ENCODE results near the gene ITIH1. TPM values are rescaled to one million over a fixed set of nuclear protein-coding genes. Genes with fewer than 3 reads are reported as not detected.

The ITIH1 gene
- total RNA-seq, 1 experiment from 2014 or later: not detected

DNA sequence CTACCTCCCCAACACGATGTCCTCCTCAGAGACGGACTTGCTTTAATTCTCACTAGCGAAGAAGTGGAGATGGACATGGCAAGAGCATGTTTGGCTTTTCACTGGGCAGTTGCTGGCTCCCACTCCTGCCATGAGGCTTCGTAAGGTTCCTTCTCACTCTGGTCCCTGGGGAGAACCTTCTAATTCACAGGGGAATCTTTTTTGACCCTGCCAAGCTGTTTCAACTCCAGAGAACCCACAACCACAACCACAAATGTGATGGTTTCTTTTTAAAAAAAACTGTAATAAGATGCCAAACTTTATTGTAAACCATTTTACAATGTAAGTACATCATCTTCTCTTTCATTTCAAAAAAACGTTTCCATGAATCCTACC lies 59.1 kb downstream of the ITIH1 start:
- H3K9me3 Mint-ChIP-seq: no peaks in the 10 kb centered on the region
- TF ChIP-seq, protein P1, sequence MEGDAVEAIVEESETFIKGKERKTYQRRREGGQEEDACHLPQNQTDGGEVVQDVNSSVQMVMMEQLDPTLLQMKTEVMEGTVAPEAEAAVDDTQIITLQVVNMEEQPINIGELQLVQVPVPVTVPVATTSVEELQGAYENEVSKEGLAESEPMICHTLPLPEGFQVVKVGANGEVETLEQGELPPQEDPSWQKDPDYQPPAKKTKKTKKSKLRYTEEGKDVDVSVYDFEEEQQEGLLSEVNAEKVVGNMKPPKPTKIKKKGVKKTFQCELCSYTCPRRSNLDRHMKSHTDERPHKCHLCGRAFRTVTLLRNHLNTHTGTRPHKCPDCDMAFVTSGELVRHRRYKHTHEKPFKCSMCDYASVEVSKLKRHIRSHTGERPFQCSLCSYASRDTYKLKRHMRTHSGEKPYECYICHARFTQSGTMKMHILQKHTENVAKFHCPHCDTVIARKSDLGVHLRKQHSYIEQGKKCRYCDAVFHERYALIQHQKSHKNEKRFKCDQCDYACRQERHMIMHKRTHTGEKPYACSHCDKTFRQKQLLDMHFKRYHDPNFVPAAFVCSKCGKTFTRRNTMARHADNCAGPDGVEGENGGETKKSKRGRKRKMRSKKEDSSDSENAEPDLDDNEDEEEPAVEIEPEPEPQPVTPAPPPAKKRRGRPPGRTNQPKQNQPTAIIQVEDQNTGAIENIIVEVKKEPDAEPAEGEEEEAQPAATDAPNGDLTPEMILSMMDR (conservative IDR thresholded peaks at IDR 0.05): no peak
- Histone ChIP-seq H3K18ac (ENCODE audit: insufficient read length, low read depth, low read length) (no peak overlapping the region), H3K27ac (ENCODE audit: insufficient read length, low read depth, low read length) (no peak overlapping the region), H2BK120ac (ENCODE audit: low read depth, low read length, poor library complexity, severe bottlenecking) (no peak overlapping the region), H4K91ac (ENCODE audit: insufficient read length, low read depth, low read length) (no peak overlapping the region), H2AFZ (ENCODE audit: low read length) (no peak overlapping the region), H3K23ac (ENCODE audit: insufficient read length, low read depth, low read length) (no peak overlapping the region), H3K4me1 (ENCODE audit: insufficient read depth, low read length) (no peaks in the 10 kb centered on the region), H2BK5ac (ENCODE audit: insufficient read length, low read length) (no peak overlapping the region), H3K79me1 (ENCODE audit: insufficient read depth, low read depth, low read length, poor library complexity, severe bottlenecking) (no peaks in the 10 kb centered on the region), H3K4ac (ENCODE audit: low read depth, low read length) (no peak overlapping the region), H3K56ac (ENCODE audit: insufficient read length, low read depth, low read length) (no peak overlapping the region), H3K9me3 (ENCODE audit: control insufficient read depth, low read depth, low read length) (no peaks in the 10 kb centered on the region), H3K4me2 (ENCODE audit: insufficient read depth, insufficient read length, low read length) (no peak overlapping the region), H3K9ac (ENCODE audit: extremely low read depth, insufficient read length, low read length) (no peak overlapping the region), H2AK5ac (ENCODE audit: insufficient read length, low read length) (no peak overlapping the region), H4K5ac (ENCODE audit: insufficient read length, low read depth, low read length) (no peak overlapping the region), H3K79me2 (ENCODE audit: insufficient read depth, low read length) (no peaks in the 10 kb centered on the region), H4K8ac (replicated peaks; ENCODE audit: insufficient read length, low read depth, low read length) (no peak overlapping the region), H3K23me2 (ENCODE audit: insufficient read length, low read depth, low read length, poor library complexity, severe bottlenecking) (no peaks in the 10 kb centered on the region), H3K27me3 (ENCODE audit: insufficient read depth, low read length) (no peaks in the 10 kb centered on the region; the same call in 1 of the 2 replicates), H4K20me1 (ENCODE audit: control insufficient read depth, insufficient read depth, insufficient read length) (no peaks in the 10 kb centered on the region), H3K14ac (ENCODE audit: insufficient read depth, low read length) (no peak overlapping the region), H3T11ph (ENCODE audit: low read length) (no peak overlapping the region), H2BK15ac (ENCODE audit: low read depth, low read length) (no peak overlapping the region), H2BK20ac (ENCODE audit: low read depth, low read length, poor library complexity, severe bottlenecking) (no peak overlapping the region), H2BK12ac (ENCODE audit: insufficient read length, low read depth, low read length) (no peak overlapping the region)
- WGBS (ENCODE audit: extremely low coverage, insufficient read length, low lambda C conversion rate): no CpG with 5 or more reads among the region's 5 CpGs
- peaks cover 0 to 9% (median 0%) of the 10 kb centered on the region in 3 experiments; a peak in 3 of 7 replicates for H3K36me3 Mint-ChIP-seq (ENCODE audit: insufficient read depth in 1 of 3, low read depth in 3 of 3)
- no peak overlapping the region for H3K27ac Mint-ChIP-seq
- H3K4me1 Mint-ChIP-seq: peaks cover 13 to 24% of the 10 kb centered on the region in 2 experiments
- DNase-seq: no peak
- H3K27me3 Mint-ChIP-seq (ENCODE audit: low read depth): no peaks in the 10 kb centered on the region
- H3K4me3 Mint-ChIP-seq: no peak overlapping the region
